HG03460 (cell line): ENCODE measurements around the gene ENAH.

ENCODE experiments used
- ATAC-seq: cut with Tn5 transposase; IDR thresholded peaks from one replicate; pipeline ENCODE4 v1.9.1; 2021; ENCODE audit not compliant: unreplicated experiment

Gene ENAH

GRCh38 chr1:225441314-225442122, 211.4 kb downstream of the ENAH start:
- ATAC-seq = peak; percentile 37

GRCh38 chr1:225440380-225441221, 212.3 kb downstream of the ENAH start:
- ATAC-seq = no peak

- no peak for ATAC-seq
Measured at GRCh38 chr1:225437710-225438437, 215.0 kb downstream of the ENAH start.
